Measurements from ENCODE around the gene TTC21A. TPM values are rescaled to one million over a fixed set of nuclear protein-coding genes. Genes with fewer than 3 reads are reported as not detected.

TTC21A gene
- total RNA-seq, 1 experiment from 2014 or later: 5.6 TPM

GRCh38 chr3:39187372-39188155 is 80.1 kb downstream of the TTC21A start:
- CTCF ChIA-PET: interaction anchor here (6.9 kb wide), 1 partner anchor 102 kb away, joined by 112 read pairs; no protein-coding TSS in a partner anchor

More at GRCh38 chr3:39187372-39188155, 80.1 kb downstream of the TTC21A start:
- no peaks in the 10 kb centered on the region for H3K27me3 ChIP-seq (ENCODE audit: insufficient read depth, low read length)
- TF ChIP-seq, protein P1, sequence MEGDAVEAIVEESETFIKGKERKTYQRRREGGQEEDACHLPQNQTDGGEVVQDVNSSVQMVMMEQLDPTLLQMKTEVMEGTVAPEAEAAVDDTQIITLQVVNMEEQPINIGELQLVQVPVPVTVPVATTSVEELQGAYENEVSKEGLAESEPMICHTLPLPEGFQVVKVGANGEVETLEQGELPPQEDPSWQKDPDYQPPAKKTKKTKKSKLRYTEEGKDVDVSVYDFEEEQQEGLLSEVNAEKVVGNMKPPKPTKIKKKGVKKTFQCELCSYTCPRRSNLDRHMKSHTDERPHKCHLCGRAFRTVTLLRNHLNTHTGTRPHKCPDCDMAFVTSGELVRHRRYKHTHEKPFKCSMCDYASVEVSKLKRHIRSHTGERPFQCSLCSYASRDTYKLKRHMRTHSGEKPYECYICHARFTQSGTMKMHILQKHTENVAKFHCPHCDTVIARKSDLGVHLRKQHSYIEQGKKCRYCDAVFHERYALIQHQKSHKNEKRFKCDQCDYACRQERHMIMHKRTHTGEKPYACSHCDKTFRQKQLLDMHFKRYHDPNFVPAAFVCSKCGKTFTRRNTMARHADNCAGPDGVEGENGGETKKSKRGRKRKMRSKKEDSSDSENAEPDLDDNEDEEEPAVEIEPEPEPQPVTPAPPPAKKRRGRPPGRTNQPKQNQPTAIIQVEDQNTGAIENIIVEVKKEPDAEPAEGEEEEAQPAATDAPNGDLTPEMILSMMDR (IDR thresholded peaks at IDR 0.05 in 2 of 3, conservative IDR thresholded peaks at IDR 0.05 in 1 of 3; ENCODE audit: borderline replicate concordance in 1 of 3, insufficient read depth in 1 of 3, low read depth in 2 of 3, low read length in 2 of 3): no peak
- TF ChIP-seq YY1 (IDR thresholded peaks at IDR 0.05; ENCODE audit: extremely low read depth, insufficient replicate concordance, low read depth, low read length) (no peak), ZFX (IDR thresholded peaks at IDR 0.05) (no peak), CEBPB (IDR thresholded peaks at IDR 0.05; ENCODE audit: low read depth) (no peak), EGR1 (IDR thresholded peaks at IDR 0.05; ENCODE audit: low read depth) (no peak), EZH2 (IDR thresholded peaks at IDR 0.05) (no peak), REST (IDR thresholded peaks at IDR 0.05; ENCODE audit: low read depth) (no peak), RAD21 (IDR thresholded peaks at IDR 0.05; ENCODE audit: low read depth) (no peak), ZNF274 (IDR thresholded peaks at IDR 0.05; ENCODE audit: low read depth, low read length) (no peak), POLR2A (IDR thresholded peaks at IDR 0.05; ENCODE audit: borderline replicate concordance, extremely low read depth, insufficient read depth, insufficient read length) (no peak), ZBTB33 (IDR thresholded peaks at IDR 0.05; ENCODE audit: extremely low read depth, insufficient replicate concordance, low read length) (no peak), JUND (IDR thresholded peaks at IDR 0.05) (no peak), TCF7L2 (IDR thresholded peaks at IDR 0.05; ENCODE audit: borderline replicate concordance, extremely low read depth, insufficient read depth, insufficient read length) (no peak), SP1 (IDR thresholded peaks at IDR 0.05; ENCODE audit: low read depth) (no peak), CBX3 (IDR thresholded peaks at IDR 0.05; ENCODE audit: low read depth) (no peak), EZH2phosphoT487 (IDR thresholded peaks at IDR 0.05; ENCODE audit: borderline replicate concordance) (no peak), ELF1 (IDR thresholded peaks at IDR 0.05; ENCODE audit: borderline replicate concordance, low read depth) (no peak)
- TF ChIP-seq, protein P2, sequence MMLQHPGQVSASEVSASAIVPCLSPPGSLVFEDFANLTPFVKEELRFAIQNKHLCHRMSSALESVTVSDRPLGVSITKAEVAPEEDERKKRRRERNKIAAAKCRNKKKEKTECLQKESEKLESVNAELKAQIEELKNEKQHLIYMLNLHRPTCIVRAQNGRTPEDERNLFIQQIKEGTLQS (IDR thresholded peaks at IDR 0.05): no peak
- no peaks in the 10 kb centered on the region for H3K36me3 ChIP-seq (ENCODE audit: control insufficient read depth in 1 of 2, insufficient read depth in 2 of 2, low read length in 2 of 2)
- ChIA-PET POLR2A (no interaction called here), RAD21 (ENCODE audit: low non-redundant PET in 1 of 2, low total read pairs in 2 of 2, uncharacterized antibody in 2 of 2, unreplicated experiment in 2 of 2) (no interaction called here)
- H2AFZ ChIP-seq (ENCODE audit: low read depth, low read length, poor library complexity, severe bottlenecking): no peak overlapping the region
- DNase-seq (ENCODE audit: low read depth, low spot score) (no peak), ATAC-seq (no peak)
- H3K9me3 ChIP-seq (ENCODE audit: control insufficient read depth in 1 of 2, insufficient read depth in 1 of 2, low read depth in 1 of 2, low read length in 2 of 2): no peaks in the 10 kb centered on the region
- peaks cover 0 to 12% of the 10 kb centered on the region in 2 experiments; a peak in 1 of 4 replicates for H3K4me1 ChIP-seq (ENCODE audit: control insufficient read depth in 1 of 2, insufficient read depth in 2 of 2, low read length in 2 of 2)
- no peaks in the 10 kb centered on the region for H4K20me1 ChIP-seq (ENCODE audit: insufficient read depth)
- H3K4me3 ChIP-seq (replicated peaks in 1 of 2; ENCODE audit: low read depth in 1 of 2, low read length in 2 of 2): no peak overlapping the region
- intact Hi-C loops (cut with micrococcal nuclease): no loop called here
- H3K9ac ChIP-seq (ENCODE audit: low read length): no peak overlapping the region
- H3K27ac ChIP-seq (ENCODE audit: low read depth, low read length): no peak overlapping the region
- no peaks in the 10 kb centered on the region for H3K9me2 ChIP-seq (ENCODE audit: insufficient read depth)
- no TSS peak for BruUV-seq (replicated peaks)
- H3K79me2 ChIP-seq (ENCODE audit: insufficient read depth, low read length): no peaks in the 10 kb centered on the region
- H3K4me2 ChIP-seq (ENCODE audit: low read length): no peak overlapping the region

Measured in HCT116 (cell line).